Retinal pigment epithelial cell (primary cell): ENCODE data around the gene CSNK1G1.

Experiments used
- DNase-seq: peaks from one replicate; pipeline ENCODE4 v3.0.0-alpha.2; 2010; ENCODE audit warnings: low read depth
- H3K4me3 ChIP-seq: 2 replicates; pipeline ENCODE4 v1.5.1; 2011; ENCODE audit warnings: mild to moderate bottlenecking, low read length, control low read depth, moderate library complexity
- TF ChIP-seq, protein P1 (sequence below): conservative IDR thresholded peaks from 2 replicates; pipeline ENCODE4 v1.5.1; 2011; ENCODE audit warnings: low read depth, low read length, control low read depth, inconsistent platforms

Gene CSNK1G1

GRCh38 chr15:64287953-64288352 is 68.0 kb downstream of the CSNK1G1 start:
- TF ChIP-seq, protein P1, sequence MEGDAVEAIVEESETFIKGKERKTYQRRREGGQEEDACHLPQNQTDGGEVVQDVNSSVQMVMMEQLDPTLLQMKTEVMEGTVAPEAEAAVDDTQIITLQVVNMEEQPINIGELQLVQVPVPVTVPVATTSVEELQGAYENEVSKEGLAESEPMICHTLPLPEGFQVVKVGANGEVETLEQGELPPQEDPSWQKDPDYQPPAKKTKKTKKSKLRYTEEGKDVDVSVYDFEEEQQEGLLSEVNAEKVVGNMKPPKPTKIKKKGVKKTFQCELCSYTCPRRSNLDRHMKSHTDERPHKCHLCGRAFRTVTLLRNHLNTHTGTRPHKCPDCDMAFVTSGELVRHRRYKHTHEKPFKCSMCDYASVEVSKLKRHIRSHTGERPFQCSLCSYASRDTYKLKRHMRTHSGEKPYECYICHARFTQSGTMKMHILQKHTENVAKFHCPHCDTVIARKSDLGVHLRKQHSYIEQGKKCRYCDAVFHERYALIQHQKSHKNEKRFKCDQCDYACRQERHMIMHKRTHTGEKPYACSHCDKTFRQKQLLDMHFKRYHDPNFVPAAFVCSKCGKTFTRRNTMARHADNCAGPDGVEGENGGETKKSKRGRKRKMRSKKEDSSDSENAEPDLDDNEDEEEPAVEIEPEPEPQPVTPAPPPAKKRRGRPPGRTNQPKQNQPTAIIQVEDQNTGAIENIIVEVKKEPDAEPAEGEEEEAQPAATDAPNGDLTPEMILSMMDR = no peak
- DNase-seq = no peak
- no peak overlapping the region for H3K4me3 ChIP-seq

GRCh38 chr15:64286473-64286872 is 69.5 kb downstream of the CSNK1G1 start:
- no peak overlapping the region for H3K4me3 ChIP-seq

GRCh38 chr15:64285871-64286270 is 70.1 kb downstream of the CSNK1G1 start:
- TF ChIP-seq, protein P1 = no peak
- DNase-seq = no peak
- no peak overlapping the region for H3K4me3 ChIP-seq

More at GRCh38 chr15:64286473-64286872, 69.5 kb downstream of the CSNK1G1 start:
- TF ChIP-seq, protein P1 = no peak
- no peak for DNase-seq

DNA sequence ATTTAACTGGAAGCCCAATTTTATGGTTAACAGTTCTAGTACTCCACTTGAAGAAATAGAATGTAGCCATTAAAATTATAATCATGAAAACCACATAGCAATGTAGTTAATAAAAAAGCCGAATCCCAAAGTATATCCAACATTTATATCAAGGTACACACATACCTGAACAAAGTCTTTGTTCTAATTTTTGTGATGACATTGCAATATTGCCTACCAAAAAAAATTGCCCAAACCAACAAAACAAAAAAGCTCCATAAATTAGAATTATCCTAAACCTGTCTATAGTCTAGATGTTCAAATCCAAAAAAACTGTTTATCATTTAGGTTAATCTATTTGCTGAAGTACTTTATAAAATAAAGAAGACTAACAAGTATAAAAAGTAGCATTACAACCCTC is 70.8 kb downstream of the CSNK1G1 start:
- TF ChIP-seq, protein P1 = no peak
- no peak for DNase-seq

GRCh38 chr15:64284042-64284441 is 71.9 kb downstream of the CSNK1G1 start:
- TF ChIP-seq, protein P1 = no peak
- no peak for DNase-seq

More for the DNA sequence above, 70.8 kb downstream of the CSNK1G1 start:
- H3K4me3 ChIP-seq = no peak overlapping the region

DNA sequence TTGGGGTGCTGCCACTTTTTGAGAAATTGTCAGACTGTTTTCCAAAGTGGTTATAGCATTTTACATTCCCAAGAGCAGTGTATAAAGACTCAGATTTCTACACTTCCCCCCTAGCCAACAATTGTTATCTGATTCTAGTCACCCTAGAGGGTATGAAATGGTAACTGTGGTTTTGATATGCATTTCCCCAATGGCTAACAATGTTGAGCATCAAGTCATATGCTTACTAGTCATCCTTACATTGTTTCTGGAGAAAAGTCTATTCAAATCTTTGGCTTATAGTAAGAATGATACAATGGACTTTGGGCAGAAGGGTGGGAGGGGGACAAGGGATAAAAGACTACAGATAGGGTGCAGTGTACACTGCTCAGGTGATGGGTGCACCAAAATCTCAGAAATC is 73.3 kb downstream of the CSNK1G1 start:
- TF ChIP-seq, protein P1 = no peak
- no peak for DNase-seq
- H3K4me3 ChIP-seq = no peak overlapping the region

More at GRCh38 chr15:64284042-64284441, 71.9 kb downstream of the CSNK1G1 start:
- H3K4me3 ChIP-seq = no peak overlapping the region

GRCh38 chr15:64279131-64279530 is 76.8 kb downstream of the CSNK1G1 start:
- peak; percentile 36 for DNase-seq
- H3K4me3 ChIP-seq = no peak overlapping the region
- TF ChIP-seq, protein P1 = no peak
